Astrocyte of the hippocampus (primary cell): ENCODE measurements around the gene LIN7B.
A peak's percentile ranks its signal among the peaks of the same experiment; 100 is the strongest.
"Not testable (repeated sequence)": the region's sequence is repeated elsewhere in the genome, so short reads cannot be mapped to it uniquely, and the experiment has no call there.

Experiments
- DNase-seq: peaks from one replicate; pipeline ENCODE4 v3.0.0; 2011; ENCODE audit warnings: low read depth, low spot score

Gene LIN7B

GRCh38 chr19:49142866-49143335 lies 28.7 kb downstream of the LIN7B start:
- DNase-seq, result peak; percentile 97

- peak; percentile 92 for DNase-seq
Measured at GRCh38 chr19:49145573-49146407, 31.6 kb downstream of the LIN7B start.

GRCh38 chr19:49146408-49146770 lies 32.2 kb downstream of the LIN7B start:
- DNase-seq, result not testable (repeated sequence)

- no peak for DNase-seq
Measured at GRCh38 chr19:49148044-49148682, 34.0 kb downstream of the LIN7B start.

- DNase-seq, result peak; percentile 97
Measured at GRCh38 chr19:49148784-49149651, 34.8 kb downstream of the LIN7B start.

GRCh38 chr19:49149652-49150105 lies 35.5 kb downstream of the LIN7B start:
- DNase-seq, result peak; percentile 92

GRCh38 chr19:49150106-49150943 lies 36.2 kb downstream of the LIN7B start:
- DNase-seq, result peak; percentile 89

GRCh38 chr19:49150944-49151243 lies 36.7 kb downstream of the LIN7B start:
- no peak for DNase-seq

- DNase-seq, result peak; percentile 53
Measured at GRCh38 chr19:49151267-49152118, 37.3 kb downstream of the LIN7B start.

- DNase-seq, result no peak
Measured at GRCh38 chr19:49152119-49152550, 38.0 kb downstream of the LIN7B start.

- DNase-seq, result no peak
Measured at GRCh38 chr19:49153167-49153809, 39.1 kb downstream of the LIN7B start.

- DNase-seq, result no peak
Measured at GRCh38 chr19:49154279-49154678, 40.1 kb downstream of the LIN7B start.

- no peak for DNase-seq
Measured at GRCh38 chr19:49155005-49155819, 41.0 kb downstream of the LIN7B start, which contains the start of gene HRC. Gene HRC (minus strand): TSS chr19:49155396. CDS start chr19:49155237, 159 bp downstream.

GRCh38 chr19:49155820-49156346 lies 41.7 kb downstream of the LIN7B start:
- DNase-seq, result no peak

GRCh38 chr19:49157445-49158224 lies 43.5 kb downstream of the LIN7B start, which contains the start of gene TRPM4:
Gene TRPM4 (plus strand): TSS chr19:49157792. CDS start chr19:49157867, 75 bp downstream.
- peak; percentile 90 for DNase-seq

GRCh38 chr19:49160450-49161189 lies 46.5 kb downstream of the LIN7B start:
- no peak for DNase-seq

- no peak for DNase-seq
Measured at GRCh38 chr19:49161987-49162386, 47.8 kb downstream of the LIN7B start.
